Keratinocyte (primary cell): ENCODE measurements around the gene ARHGEF28.
A peak's percentile ranks its signal among the peaks of the same experiment; 100 is the strongest.

Source experiments
- EZH2 ChIP-seq: IDR thresholded peaks from one replicate; pipeline ENCODE4 v1.6.1; 2012; ENCODE audit warnings: inconsistent platforms, mild to moderate bottlenecking, low read length, moderate library complexity
- TF ChIP-seq, protein P1 (sequence below), 3 experiments: IDR thresholded peaks in 1 of 3; conservative IDR thresholded peaks in 1 of 3; optimal IDR thresholded peaks in 1 of 3; 2 replicates in 2 of 3; 3 replicates in 1 of 3; pipeline versions ENCODE3 to v1.5.1; 2011; ENCODE audit warnings: low read length in 3 of 3, mild to moderate bottlenecking in 3 of 3, moderate library complexity in 2 of 3, control low read depth in 1 of 3, inconsistent platforms in 1 of 3; ENCODE audit not compliant: insufficient read depth in 2 of 3; ENCODE audit errors: extremely low read depth in 1 of 3

DNA sequence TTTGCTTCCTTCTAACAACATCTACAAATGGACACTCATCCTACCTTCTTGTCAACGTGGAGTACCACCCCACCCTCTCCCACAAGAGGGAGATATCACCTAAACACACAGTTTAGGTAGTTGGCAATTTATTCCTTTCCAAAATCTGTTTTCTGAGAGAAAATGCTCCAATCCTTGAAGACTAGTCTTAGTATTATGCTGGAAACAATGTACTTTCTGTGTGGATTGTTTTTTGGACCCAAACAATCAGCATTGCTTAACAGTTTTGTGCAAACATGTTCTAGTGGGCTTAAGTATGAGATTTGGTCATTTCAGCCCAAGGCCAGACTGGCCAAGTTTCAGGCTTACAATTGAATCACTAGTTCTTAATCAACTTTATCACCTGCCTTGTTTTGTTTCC is 359.1 kb downstream of the ARHGEF28 start:
- TF ChIP-seq, protein P1, sequence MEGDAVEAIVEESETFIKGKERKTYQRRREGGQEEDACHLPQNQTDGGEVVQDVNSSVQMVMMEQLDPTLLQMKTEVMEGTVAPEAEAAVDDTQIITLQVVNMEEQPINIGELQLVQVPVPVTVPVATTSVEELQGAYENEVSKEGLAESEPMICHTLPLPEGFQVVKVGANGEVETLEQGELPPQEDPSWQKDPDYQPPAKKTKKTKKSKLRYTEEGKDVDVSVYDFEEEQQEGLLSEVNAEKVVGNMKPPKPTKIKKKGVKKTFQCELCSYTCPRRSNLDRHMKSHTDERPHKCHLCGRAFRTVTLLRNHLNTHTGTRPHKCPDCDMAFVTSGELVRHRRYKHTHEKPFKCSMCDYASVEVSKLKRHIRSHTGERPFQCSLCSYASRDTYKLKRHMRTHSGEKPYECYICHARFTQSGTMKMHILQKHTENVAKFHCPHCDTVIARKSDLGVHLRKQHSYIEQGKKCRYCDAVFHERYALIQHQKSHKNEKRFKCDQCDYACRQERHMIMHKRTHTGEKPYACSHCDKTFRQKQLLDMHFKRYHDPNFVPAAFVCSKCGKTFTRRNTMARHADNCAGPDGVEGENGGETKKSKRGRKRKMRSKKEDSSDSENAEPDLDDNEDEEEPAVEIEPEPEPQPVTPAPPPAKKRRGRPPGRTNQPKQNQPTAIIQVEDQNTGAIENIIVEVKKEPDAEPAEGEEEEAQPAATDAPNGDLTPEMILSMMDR (optimal IDR thresholded peaks at IDR 0.05 in 1 of 3, IDR thresholded peaks at IDR 0.05 in 1 of 3, conservative IDR thresholded peaks at IDR 0.05 in 1 of 3; ENCODE audit: extremely low read depth in 1 of 3, insufficient read depth in 2 of 3, low read length in 3 of 3): peak; percentile 56 to 72 (median 70)
- no peak for TF ChIP-seq EZH2
